ENCODE results near the gene WWP2. TPM values are rescaled to one million over a fixed set of nuclear protein-coding genes. Genes with fewer than 3 reads are reported as not detected.
"Not testable (repeated sequence)": the region's sequence is repeated elsewhere in the genome, so short reads cannot be mapped to it uniquely, and the experiment has no call there.

The WWP2 gene
- total RNA-seq (2014; rRNA removed; shearing (Covaris generic)): 20.7 and 21.7 TPM in 2 replicates
- polyA plus RNA-seq (2014; cell fraction: nucleus; rRNA removed): 11.5 and 16.6 TPM in 2 replicates

GRCh38 chr16:69761983-69762813 lies at the start of gene WWP2:
WWP2 (plus strand) TSS chr16:69762332; CDS start chr16:69787011, 24,679 bp downstream.
- DNase-seq (ENCODE audit: extremely low read depth, low read depth): peak; percentile 38

GRCh38 chr16:69712914-69713581 lies 49.1 kb upstream of the WWP2 start:
- DNase-seq (ENCODE audit: extremely low read depth, low read depth): no peak

- no peak for DNase-seq (ENCODE audit: extremely low read depth, low read depth)
Measured at GRCh38 chr16:69717066-69717465, 45.1 kb upstream of the WWP2 start.

GRCh38 chr16:69718111-69718764 lies 43.9 kb upstream of the WWP2 start:
- DNase-seq (ENCODE audit: extremely low read depth, low read depth): no peak

DNA sequence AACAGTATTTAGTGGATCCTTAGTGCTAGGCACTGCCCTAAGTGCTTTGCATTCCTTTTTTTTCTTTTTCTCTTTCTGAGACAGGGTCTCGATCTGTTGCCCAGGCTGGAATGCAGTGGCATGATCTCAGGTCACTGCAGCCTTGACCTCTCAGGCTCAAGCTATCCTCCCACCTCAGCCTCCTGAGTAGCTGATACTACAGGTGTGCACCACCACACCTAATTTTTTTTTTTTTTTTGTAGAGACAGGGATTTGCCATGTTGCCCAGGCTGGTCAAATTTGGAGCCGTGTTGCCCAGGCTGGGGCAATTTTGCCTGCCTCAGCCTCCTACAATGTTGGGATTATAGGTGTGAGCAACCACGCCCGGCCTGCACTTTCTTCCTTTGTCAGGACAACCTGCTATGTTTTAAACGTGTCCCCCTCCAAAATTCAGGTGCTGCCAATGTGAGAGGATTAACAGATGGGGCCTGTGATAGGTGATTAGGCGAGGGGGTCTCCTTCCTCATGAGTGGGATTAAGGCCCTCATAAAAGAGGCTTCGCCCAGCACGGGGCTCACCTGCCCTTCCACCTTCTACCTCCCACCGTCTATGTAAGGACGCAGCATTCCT lies 41.2 kb upstream of the WWP2 start:
- DNase-seq (ENCODE audit: extremely low read depth, low read depth): no peak

DNA sequence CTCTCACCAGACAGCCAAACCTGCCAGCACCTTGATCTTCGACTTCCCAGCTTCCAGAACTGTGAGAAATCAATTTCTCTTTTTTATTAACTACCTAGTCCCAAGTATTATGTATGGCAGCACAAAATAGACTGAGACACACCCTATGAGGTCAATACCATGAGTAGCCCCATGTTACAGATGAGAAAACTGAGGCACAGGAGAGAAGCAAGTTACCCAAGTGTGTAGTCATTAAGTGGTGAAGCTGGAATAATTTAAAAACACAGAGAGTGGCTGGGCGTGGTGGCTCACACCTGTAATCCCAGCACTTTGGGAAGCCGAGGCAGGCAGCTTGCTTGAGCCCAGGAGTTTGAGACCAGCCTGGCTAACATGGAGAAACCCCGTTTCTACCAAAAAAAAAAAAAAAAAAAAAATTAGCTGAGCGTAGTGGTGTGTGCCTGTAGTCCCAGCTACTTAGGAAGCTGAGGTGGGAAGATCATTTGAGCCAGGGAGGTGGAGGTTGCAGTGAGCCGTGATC lies 40.6 kb upstream of the WWP2 start:
- DNase-seq (ENCODE audit: extremely low read depth, low read depth): no peak

GRCh38 chr16:69724414-69724873 lies 37.7 kb upstream of the WWP2 start:
- no peak for DNase-seq (ENCODE audit: extremely low read depth, low read depth)

DNA sequence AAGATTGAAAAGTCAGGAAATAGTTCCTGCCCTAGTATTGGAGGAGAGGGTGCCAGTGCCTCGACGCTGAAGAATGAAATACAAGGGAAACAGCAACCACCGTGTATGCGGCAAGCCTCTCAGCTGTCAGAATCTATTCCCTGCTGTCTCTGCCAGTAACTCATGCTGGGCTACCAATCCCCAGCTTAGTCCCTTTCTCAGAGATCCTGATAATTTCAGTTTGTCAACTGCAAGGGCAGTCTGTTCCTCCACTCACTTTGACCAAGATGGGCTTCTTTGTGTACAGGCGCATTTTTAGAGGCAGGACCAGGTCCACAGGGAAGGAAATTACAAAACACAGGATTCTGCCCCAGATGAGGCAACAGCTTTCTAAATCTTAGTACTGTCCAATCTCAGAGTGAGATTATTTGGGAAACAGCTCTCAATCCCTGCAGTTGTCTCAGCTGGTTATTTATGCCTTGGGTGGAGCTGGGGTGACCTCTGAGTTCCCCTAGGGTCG lies 37.1 kb upstream of the WWP2 start:
- DNase-seq (ENCODE audit: extremely low read depth, low read depth): no peak

DNA sequence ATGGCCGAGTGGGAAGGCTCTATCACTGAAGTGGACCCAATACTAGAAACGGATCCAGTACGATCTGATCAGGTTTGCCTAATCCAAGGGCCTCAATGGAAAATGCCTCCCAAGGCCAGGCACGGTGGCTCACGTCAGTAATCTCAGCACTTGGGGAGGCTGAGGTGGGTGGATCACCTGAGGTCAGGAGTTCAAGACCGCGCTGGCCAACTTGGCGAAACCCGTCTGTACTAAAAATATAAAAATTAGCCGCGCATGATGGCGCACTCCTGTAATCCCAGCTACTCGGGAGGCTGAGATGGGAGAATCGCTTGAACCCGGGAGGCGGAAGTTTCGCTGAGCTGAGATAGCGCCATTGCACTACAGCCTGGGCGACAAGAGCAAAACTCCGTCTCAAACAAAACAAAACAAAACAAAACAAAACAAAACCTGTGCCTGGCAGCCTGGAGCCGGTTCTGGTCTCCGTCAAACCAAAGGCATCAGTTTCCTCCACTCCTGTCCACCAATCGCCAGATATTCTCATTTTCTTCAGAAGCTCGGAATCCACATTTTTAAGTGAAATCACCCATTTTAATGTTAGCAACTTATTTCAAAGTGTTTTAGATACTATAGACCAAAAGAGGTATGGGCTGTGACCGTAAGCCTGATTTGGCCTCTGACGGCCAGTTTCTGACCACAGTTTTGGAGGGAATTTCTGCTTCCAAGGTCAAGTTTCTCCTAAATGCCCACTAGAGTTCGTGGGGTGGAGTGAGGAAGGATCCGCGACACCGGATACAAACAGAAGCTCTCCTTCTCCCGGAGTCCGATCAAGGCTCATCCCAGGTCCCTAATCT lies 36.4 kb upstream of the WWP2 start:
- DNase-seq (ENCODE audit: extremely low read depth, low read depth): no peak

- peak; percentile 98 for DNase-seq (ENCODE audit: extremely low read depth, low read depth)
Measured at GRCh38 chr16:69726313-69727060, 35.6 kb upstream of the WWP2 start, which contains the start of gene NQO1. NQO1 (minus strand) TSS chr16:69726560; CDS start chr16:69726439, 121 bp downstream.

DNA sequence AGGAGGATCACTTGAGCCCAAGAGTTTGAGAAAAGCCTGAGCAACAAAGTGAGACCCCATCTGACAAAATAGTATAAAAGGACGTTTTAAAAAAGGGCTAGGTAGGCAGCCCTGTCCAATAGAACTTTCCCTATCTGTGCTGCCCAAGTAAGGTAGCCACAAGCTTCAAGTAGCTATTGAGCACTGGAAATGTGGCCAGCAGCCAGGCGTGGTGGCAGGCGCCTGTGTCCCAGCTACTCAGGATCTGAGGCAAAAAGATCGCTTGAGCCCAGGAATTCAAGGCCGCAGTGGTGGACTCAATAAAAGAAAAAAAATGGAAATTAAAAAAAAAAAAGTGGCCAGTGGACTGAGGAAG lies 34.2 kb upstream of the WWP2 start:
- no peak for DNase-seq (ENCODE audit: extremely low read depth, low read depth)

- not testable (repeated sequence) for DNase-seq (ENCODE audit: extremely low read depth, low read depth)
Measured at GRCh38 chr16:69729030-69729429, 33.1 kb upstream of the WWP2 start.

GRCh38 chr16:69731280-69731679 lies 30.9 kb upstream of the WWP2 start:
- not testable (repeated sequence) for DNase-seq (ENCODE audit: extremely low read depth, low read depth)

- no peak for DNase-seq (ENCODE audit: extremely low read depth, low read depth)
Measured at GRCh38 chr16:69732101-69732500, 30.0 kb upstream of the WWP2 start.

DNA sequence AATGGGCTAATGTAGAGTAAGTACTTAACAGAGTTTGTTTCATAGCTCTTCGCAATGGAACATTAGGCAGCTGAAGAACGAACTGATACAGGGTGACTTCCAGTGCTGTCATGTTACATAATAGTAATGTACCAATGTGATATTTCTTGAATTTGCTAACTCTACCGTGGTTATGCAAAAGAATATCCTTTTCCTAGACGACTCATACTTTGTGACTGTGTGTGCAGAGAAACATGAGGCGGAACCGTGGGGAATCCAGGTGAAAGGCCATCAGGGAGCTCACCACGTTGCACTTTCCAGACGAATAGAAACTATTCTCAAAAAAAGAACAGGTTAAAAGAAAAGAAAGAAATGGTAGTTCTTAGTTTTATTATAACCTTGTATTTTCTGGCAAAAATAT lies 20.6 kb upstream of the WWP2 start:
- DNase-seq (ENCODE audit: extremely low read depth, low read depth): no peak

DNA sequence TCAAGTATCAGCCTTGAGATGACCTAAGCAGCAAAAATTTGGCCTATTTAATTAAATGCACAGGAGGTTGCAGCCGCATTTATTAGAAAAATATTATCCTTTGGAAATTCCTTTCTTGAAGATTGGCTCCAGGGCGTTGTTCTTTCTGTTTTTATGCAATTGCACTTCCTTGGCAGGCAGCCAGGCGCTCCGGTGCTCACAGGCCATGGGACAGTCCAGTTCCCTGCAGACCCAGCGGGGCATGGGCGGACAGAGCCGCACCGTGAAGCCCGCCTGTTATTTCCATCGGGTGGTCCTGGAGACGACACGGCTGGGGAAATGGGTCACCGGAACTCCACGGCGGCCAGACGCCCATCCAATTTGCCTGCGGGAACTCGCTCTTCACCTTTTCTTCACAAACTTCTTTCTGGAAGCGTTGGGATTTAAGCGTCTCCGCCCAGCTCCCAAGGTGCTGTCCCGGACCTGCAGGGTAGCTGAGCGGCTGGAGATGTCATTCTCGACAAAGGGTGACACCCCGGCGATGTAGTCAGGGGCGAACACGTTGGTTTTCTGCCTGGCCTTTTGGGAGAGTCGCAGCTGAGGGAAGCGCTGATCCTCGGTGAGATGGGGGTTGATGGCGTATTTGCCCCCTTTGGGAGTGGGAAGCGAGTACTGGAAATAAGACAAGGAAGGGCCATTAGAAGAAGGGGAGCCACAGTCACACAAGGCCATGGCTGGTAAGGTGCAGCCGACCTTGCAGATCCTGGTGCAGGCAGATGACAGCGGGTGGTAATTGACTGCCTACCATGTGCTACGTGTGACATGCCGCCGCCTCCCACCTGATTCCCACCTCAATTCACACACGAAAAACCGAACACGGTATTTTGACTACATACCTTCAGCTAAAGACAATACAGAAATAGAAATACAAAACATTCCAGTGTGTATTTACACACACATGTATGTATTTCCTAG lies 19.9 kb upstream of the WWP2 start:
- no peak for DNase-seq (ENCODE audit: extremely low read depth, low read depth)

DNA sequence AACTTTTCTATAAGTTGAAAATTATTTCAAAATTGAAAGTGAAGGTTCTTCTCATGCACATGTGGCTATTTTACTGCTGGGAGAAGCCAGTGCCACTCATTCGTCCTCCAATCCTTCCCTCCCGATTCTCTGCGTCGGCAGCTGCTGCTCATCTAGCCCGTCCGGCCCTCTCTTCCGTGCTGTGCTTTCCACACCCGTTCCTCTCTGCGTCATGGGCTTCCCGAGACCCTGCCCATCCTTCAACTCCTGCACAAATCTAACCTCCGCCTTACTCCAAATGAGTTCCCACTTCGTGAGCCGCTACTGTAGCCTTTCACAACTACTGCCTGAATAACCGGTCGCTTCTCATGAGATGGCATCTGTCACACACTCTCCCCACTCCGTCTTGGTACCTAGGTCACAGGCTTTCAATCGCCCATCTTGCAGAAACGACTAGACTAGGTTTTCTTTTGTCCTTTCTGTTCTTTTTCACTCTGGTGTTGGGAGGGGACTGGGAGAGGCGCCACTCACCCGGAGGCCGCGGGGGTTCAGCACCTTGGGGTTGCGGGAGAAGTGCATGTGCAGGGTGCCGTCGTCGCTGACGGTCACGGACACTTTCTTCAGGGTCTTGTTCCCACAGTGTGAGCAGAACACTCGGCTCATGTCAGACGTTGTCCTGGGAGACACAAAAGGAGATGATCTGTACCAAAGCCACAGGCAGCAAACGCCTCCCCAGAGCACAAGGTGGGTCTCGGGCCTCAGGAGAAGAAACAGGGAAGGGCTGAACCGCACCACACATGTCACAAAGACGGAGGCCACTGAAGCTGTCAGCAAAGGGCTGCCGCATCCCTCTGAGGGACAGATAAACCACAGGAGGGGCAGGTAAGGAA lies 17.5 kb upstream of the WWP2 start:
- DNase-seq (ENCODE audit: extremely low read depth, low read depth): no peak
